Measurements from ENCODE around the gene TUBGCP2.

The TUBGCP2 gene

GRCh38 chr10:133292919-133293809 is 15.5 kb downstream of the TUBGCP2 start:
- DNase-seq (ENCODE audit: extremely low spot score) = no peak
- TF ChIP-seq LEF1 (IDR thresholded peaks at IDR 0.05; ENCODE audit: borderline replicate concordance) (no peak), FOXA1 (IDR thresholded peaks at IDR 0.05) (no peak), FOXK2 (IDR thresholded peaks at IDR 0.05) (no peak), ZNF384 (IDR thresholded peaks at IDR 0.05) (no peak), SP1 (IDR thresholded peaks at IDR 0.05) (no peak)
- TF ChIP-seq, protein P1, sequence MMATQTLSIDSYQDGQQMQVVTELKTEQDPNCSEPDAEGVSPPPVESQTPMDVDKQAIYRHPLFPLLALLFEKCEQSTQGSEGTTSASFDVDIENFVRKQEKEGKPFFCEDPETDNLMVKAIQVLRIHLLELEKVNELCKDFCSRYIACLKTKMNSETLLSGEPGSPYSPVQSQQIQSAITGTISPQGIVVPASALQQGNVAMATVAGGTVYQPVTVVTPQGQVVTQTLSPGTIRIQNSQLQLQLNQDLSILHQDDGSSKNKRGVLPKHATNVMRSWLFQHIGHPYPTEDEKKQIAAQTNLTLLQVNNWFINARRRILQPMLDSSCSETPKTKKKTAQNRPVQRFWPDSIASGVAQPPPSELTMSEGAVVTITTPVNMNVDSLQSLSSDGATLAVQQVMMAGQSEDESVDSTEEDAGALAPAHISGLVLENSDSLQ (IDR thresholded peaks at IDR 0.05) = no peak
- CTCF ChIA-PET = no interaction called here
- POLR2A ChIA-PET = no interaction called here

DNA sequence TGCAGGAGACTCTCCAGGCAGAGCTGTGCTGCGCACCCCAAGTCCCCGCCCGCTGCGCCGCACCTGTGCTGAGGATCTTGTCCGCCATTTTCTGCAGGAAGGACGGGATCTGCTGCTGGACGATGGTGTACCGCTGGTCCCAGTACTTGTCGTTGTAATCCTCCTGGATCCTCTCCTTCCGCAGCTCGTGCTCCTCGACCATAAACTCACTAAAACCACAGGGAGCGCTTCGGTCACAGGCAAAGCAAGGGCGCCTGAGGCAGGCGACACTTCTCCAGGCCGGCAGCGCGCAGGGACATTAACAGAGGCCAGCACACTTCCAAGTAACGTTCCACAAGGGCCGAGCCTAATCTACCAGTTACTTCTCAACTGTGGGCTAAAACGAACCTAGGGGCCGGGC is 18.9 kb downstream of the TUBGCP2 start:
- ChIA-PET CTCF (no interaction called here), POLR2A (no interaction called here)
- DNase-seq (ENCODE audit: extremely low spot score) = no peak
- TF ChIP-seq BHLHE40 (IDR thresholded peaks at IDR 0.05; ENCODE audit: borderline replicate concordance) (no peak), SP1 (IDR thresholded peaks at IDR 0.05) (no peak), ARNT (IDR thresholded peaks at IDR 0.05) (no peak), FOXM1 (IDR thresholded peaks at IDR 0.05; ENCODE audit: borderline replicate concordance) (no peak), L3MBTL2 (conservative IDR thresholded peaks at IDR 0.05) (no peak), SUZ12 (IDR thresholded peaks at IDR 0.05) (no peak), ZNF384 (IDR thresholded peaks at IDR 0.05) (no peak), FOXA1 (IDR thresholded peaks at IDR 0.05) (no peak)
- TF ChIP-seq, protein P1 (IDR thresholded peaks at IDR 0.05) = no peak

DNA sequence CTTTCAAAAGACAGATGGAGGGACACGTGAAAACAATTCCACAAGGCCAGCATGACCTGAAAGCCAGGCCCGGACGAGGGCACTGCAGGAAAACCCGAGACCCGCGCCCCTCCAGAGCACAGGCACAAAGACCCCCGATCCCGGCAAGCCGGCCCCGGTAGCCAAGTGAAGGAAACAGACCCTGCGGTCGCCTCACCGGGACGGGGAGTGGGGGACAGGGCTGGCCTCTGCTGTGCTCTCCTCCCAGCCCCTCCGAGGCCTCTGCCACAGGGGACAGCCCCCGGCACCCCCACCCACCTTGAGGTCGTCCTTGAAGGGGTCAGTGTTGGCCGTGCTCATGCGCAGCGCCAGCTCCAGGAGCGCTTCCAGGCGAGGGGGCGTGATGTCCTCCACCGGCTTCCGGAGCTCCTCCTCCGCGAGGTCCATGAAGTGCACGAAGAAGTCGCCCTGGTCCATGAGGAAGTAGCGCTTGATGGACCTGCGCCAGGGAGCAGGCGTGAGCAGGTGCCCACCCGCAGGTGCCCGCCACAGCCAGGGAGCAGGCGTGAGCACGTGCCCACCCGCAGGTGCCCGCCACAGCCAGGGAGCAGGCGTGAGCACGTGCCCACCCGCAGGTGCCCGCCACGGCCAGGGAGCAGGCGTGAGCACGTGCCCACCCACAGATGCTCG is 20.7 kb downstream of the TUBGCP2 start:
- no peak for TF ChIP-seq FOXA1 (IDR thresholded peaks at IDR 0.05)
- no peak for TF ChIP-seq SUZ12 (IDR thresholded peaks at IDR 0.05)
- TF ChIP-seq ELF4 (IDR thresholded peaks at IDR 0.05) = no peak
- no peak for TF ChIP-seq TARDBP (IDR thresholded peaks at IDR 0.05)
- TF ChIP-seq, protein P1 (IDR thresholded peaks at IDR 0.05) = no peak
- TF ChIP-seq SP1 (IDR thresholded peaks at IDR 0.05) = no peak
- CTCF ChIA-PET = no interaction called here
- no peak for DNase-seq (ENCODE audit: extremely low spot score)
- POLR2A ChIA-PET = no interaction called here

DNA sequence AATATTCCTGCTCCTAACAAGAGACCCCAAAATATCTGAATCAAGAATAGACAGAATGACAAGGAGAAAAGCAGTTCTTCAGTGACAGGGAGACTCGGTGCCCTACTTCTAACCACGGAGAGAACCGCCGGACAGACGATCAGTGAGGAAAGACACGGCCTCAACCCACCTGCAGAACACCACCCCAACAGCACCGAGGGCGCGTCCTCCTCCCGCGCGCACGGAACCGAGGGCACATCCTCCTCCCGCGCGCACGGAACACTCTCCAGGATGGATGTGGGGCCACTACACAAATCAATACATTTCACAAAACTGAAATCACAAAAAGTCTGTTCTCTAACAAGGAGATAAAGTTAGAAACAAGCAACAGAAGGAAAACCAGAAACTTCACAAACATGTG is 22.3 kb downstream of the TUBGCP2 start:
- POLR2A ChIA-PET = no interaction called here
- CTCF ChIA-PET = no interaction called here
- DNase-seq (ENCODE audit: extremely low spot score) = no peak
- TF ChIP-seq FOXA1 (IDR thresholded peaks at IDR 0.05) (no peak), BHLHE40 (IDR thresholded peaks at IDR 0.05; ENCODE audit: borderline replicate concordance) (no peak), L3MBTL2 (conservative IDR thresholded peaks at IDR 0.05) (no peak), FOXM1 (IDR thresholded peaks at IDR 0.05; ENCODE audit: borderline replicate concordance) (no peak), TARDBP (IDR thresholded peaks at IDR 0.05) (no peak), CTBP1 (IDR thresholded peaks at IDR 0.05; ENCODE audit: borderline replicate concordance) (no peak), FOXK2 (IDR thresholded peaks at IDR 0.05) (no peak), SP1 (IDR thresholded peaks at IDR 0.05) (no peak), ELF4 (IDR thresholded peaks at IDR 0.05) (no peak), ZNF384 (IDR thresholded peaks at IDR 0.05) (no peak), HDGF (IDR thresholded peaks at IDR 0.05; ENCODE audit: borderline replicate concordance) (no peak), LEF1 (IDR thresholded peaks at IDR 0.05; ENCODE audit: borderline replicate concordance) (no peak), NFRKB (IDR thresholded peaks at IDR 0.05) (no peak), SUZ12 (IDR thresholded peaks at IDR 0.05) (no peak), ARNT (IDR thresholded peaks at IDR 0.05) (no peak)
- TF ChIP-seq, protein P1 (IDR thresholded peaks at IDR 0.05) = no peak

GRCh38 chr10:133285217-133285616 is 23.5 kb downstream of the TUBGCP2 start:
- no peak for DNase-seq (ENCODE audit: extremely low spot score)
- TF ChIP-seq NFRKB (IDR thresholded peaks at IDR 0.05) (no peak), TARDBP (IDR thresholded peaks at IDR 0.05) (no peak), ARNT (IDR thresholded peaks at IDR 0.05) (no peak), FOXA1 (IDR thresholded peaks at IDR 0.05) (no peak), HDGF (IDR thresholded peaks at IDR 0.05; ENCODE audit: borderline replicate concordance) (no peak), LEF1 (IDR thresholded peaks at IDR 0.05; ENCODE audit: borderline replicate concordance) (no peak), ZNF384 (IDR thresholded peaks at IDR 0.05) (no peak), L3MBTL2 (conservative IDR thresholded peaks at IDR 0.05) (no peak), FOXK2 (IDR thresholded peaks at IDR 0.05) (no peak), FOXM1 (IDR thresholded peaks at IDR 0.05; ENCODE audit: borderline replicate concordance) (no peak), SUZ12 (IDR thresholded peaks at IDR 0.05) (no peak), CTBP1 (IDR thresholded peaks at IDR 0.05; ENCODE audit: borderline replicate concordance) (no peak), ELF4 (IDR thresholded peaks at IDR 0.05) (no peak), BHLHE40 (IDR thresholded peaks at IDR 0.05; ENCODE audit: borderline replicate concordance) (no peak), SP1 (IDR thresholded peaks at IDR 0.05) (no peak)
- TF ChIP-seq, protein P1 (IDR thresholded peaks at IDR 0.05) = no peak
- ChIA-PET CTCF (no interaction called here), POLR2A (no interaction called here)
